HEK293T (cell line): ENCODE measurements around the gene MAP2K5.

Source experiments
- BHLHE40 ChIP-seq: fragments of 450-650 bp; IDR thresholded peaks from 2 replicates; pipeline ENCODE4 v1.6.1; 2016; ENCODE audit warnings: mild to moderate bottlenecking, moderate library complexity, borderline replicate concordance
- FOXM1 ChIP-seq: fragments of 450-650 bp; IDR thresholded peaks from 2 replicates; pipeline ENCODE4 v1.6.1; 2017; ENCODE audit warnings: mild to moderate bottlenecking, borderline replicate concordance
- L3MBTL2 ChIP-seq: fragments of 450-650 bp; conservative IDR thresholded peaks from 2 replicates; pipeline ENCODE4 v1.6.1; 2016; ENCODE audit warnings: mild to moderate bottlenecking
- SP1 ChIP-seq: fragments of 450-650 bp; IDR thresholded peaks from 2 replicates; pipeline ENCODE4 v1.6.1; 2017
- SUZ12 ChIP-seq: fragments of 450-650 bp; IDR thresholded peaks from 2 replicates; pipeline ENCODE4 v1.6.1; 2016; ENCODE audit warnings: mild to moderate bottlenecking
- ZNF384 ChIP-seq: fragments of 450-650 bp; IDR thresholded peaks from 2 replicates; pipeline ENCODE4 v1.6.1; 2016

- no peak for TF ChIP-seq SUZ12
- no peak for TF ChIP-seq BHLHE40
- no peak for TF ChIP-seq FOXM1
- TF ChIP-seq ZNF384: peak; percentile 71
- no peak for TF ChIP-seq L3MBTL2
- no peak for TF ChIP-seq SP1
Measured at GRCh38 chr15:67839499-67839928, 297.0 kb downstream of the MAP2K5 start.
